Activated effector memory CD4-positive, alpha-beta T cell treated with anti-CD3 and anti-CD28 coated beads, Interleukin-2, amount 50 U/mL, for 16 hours (primary cell): Measurements from ENCODE around the gene EIF4EBP2.

ENCODE experiments used
- DNase-seq: peaks from one replicate; pipeline ENCODE4 v3.0.0-alpha.2; 2020

The EIF4EBP2 gene

DNA sequence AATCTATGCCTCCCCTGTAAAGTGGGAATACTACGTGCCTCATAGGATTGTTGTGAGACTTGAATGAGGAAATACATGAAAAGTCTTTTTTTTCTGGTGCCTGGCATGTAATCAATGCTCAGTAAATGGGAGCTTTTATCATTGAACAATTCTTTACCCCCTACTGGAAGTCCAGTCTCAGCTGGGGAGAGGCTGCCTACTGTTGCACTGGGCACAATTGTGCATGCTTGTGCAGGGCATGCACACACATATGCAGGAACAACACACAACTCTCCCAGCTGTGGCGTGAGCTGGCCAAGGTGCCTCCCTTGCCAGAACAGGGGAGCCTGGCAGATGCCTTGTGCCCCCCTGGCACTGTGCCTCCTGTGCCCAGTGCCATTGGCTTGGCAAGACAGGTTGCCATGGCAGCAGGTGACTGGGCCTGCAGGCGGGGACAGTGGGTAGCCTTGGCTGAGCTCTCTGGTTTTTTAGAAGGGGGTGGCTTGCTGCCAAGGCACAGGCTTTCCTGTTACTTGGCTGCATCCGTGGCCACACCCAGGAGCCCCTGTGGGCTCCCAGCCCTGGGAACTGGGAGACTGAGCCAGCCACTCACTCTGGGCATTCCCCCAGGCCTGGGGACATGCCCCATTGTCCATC, 58.5 kb downstream of the EIF4EBP2 start:
- no peak for DNase-seq

DNA sequence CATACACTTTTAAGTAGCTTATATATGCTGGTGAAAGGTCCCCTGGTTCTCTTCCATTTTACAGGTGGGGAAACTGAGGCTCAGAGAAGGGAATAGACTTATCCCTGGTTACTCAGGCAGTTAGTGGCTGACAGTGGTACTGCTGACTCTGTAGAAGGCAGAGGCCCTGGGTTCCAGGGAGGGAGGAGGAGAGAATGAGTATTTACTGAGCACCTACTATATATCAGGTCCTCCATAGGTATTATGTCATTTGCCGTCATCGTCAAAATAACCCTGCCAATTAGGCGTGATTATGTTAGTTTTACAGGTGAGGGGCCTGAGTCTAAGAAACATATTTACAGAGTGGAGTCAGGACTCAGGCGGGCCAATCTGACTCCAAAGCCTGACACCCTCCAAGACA, 61.3 kb downstream of the EIF4EBP2 start:
- DNase-seq = no peak

DNA sequence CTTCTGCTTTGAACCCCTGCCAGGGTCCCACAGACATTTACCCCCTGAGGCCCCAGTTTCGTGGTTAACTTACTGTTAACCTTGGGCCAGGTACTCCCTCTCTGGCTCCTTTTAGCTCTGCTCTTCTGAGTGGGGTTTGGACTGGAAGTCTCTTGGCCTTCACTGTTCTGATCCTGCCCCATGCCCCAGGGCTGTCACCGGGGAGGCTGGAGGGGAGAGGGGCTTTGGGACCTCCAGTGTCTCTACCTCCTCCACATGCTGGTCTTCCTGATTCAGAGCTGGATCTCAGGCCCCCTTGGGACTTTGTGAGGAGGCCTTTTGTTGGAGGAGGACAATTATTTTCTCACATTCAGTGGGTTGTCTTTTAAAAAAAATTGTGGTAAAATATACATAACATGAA, 61.9 kb downstream of the EIF4EBP2 start:
- no peak for DNase-seq

DNA sequence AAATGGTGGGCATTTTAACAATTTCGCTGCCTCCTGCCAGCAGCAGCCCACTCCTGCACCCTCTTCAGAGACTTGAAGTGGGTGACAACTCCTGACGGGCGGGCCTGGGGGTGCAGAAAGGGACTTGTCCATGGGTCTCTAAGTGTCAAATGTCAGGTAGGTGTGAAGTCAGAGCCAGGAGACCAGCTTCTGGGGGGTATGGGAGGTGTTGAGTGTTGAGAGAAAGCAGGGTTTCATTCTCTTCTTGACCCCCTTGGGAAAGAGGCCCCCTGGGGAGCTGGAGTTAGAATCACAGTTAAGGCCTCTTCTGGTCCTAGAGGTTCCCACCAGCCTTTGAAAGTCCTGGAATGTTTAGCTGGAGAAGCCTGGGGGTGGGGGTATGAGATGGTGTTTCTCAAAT, 63.0 kb downstream of the EIF4EBP2 start:
- DNase-seq = no peak

DNA sequence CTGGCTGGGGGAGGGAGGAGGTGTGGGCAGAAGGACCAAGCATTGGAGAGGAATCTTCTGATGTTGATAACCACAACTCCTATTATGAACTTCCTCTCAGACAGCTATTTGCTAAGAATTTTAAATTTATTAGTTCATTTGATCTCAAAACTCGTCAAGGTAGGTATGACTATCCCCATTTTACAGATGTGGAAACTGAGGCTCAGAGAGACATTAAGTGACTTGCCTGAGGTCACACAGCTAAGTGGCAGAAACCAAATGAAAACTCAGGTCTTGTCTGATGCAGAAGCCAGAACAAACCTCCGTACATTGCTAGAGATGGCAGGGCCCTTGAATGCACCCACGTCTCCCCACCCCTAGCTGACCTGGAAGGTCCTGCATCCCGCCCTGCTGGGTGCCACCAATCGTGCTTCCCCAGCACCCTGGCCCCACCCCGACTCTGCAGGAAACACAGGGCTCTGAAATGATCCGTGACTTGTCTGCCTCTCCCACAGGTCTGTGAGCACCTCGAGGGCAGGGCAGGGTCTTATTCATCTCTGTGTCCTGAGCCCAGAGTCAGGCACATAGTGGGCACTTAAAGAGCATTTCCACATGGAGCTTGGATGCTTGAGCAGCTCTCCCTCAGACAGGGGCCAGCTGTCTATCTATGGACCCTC, 69.0 kb downstream of the EIF4EBP2 start:
- no peak for DNase-seq

DNA sequence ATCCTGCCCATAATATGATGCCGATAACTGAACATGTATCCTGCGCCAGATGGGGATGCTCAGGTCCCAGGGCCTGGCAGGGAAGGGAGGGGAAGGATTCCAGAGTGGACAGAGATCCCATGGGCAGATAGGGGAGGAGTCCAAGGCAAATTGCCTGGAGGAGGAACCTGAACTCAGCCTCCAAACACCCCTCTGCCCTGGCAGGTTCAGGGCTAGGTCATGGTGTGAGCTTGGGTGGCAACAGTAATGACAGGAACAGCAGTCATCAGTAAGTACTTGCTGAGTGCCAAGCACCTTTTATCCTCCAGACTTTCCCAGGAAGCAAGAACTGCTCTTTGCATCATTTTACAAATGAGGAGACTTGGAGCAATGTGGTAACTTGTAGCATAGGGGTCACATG, 70.8 kb downstream of the EIF4EBP2 start:
- DNase-seq = no peak

DNA sequence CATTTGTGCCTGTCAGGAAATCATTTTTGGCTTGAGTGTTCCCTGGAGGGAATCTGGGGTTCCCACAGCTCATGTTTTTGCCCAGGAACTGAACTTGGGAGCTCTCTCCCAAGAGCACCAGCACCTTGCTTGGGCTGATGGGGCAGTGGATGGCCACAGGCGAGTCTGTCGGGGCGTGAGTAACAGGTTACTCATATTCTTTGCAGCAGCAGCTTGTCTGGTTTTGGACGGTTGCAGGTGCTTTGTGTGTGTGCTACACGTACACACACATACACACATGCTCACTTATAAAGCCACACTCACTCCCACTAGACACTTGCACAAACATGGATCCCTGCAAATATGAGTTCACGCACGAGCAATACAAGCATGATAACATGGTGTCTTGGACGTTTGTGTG, 71.7 kb downstream of the EIF4EBP2 start:
- no peak for DNase-seq

DNA sequence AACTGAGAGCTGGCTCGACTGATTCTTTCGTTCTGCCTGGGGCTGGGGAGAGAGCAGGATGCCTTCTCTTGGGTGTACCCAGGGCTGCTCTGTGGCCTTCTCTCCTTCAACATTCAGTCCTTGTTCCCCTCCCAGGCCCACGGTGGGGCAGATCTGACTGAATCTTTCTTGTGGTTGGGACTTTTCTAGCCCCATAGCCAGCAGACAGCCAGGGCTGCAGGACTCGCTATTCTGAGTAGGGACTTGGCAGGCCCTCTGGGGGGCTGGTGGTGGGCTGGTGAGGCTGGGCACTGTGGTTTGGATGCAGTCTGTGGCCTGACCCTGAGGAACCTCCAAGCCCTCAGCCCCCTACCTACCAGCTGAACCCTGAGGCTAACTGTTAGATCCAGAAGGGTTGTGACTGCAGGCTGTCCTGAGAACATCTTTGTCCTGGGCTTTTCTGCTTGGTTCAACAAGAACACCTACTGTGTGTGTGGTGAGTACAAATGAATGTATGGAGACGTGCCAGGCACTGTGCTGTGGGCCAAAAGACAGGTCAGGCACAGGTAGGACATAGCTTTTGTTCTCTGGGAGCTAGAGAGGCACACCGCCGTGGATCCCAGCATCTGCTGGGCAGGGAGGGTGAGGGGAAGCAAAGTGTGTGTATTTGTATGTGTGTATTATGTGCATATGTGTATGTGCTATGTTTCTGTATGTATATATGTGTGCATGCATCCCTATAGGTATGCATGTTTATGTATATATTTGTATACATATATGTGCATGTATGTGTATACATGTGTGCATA, 72.5 kb downstream of the EIF4EBP2 start:
- peak; percentile 67 for DNase-seq

DNA sequence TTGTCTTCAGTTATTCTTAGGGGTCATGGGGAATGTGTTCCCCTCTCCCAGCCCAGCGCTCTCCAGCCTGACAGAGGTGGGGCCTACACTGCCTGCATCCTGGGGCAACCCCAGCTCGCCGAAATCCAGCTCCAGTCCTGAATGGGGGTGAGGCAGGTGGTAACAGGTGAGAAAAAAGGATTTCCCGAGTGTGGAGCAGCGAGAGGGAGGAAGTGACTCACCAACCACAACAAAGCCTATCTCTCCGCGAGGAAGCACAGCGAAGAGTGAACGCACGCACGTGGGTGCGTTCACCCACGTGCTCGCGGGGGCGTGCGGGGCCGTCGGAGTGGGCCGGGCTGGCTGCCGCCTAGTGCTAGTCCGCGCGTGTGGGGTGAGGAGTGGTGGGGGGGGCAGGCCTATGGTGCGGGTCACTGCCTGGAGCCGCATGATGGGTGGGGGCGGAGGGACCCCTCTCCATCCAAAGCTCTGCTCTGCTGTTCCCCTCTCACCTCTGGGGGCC, 73.8 kb downstream of the EIF4EBP2 start:
- peak; percentile 91 for DNase-seq
